NT2/D1 (cell line): ENCODE results near the gene LRRC4C.

Experiments
- DNase-seq: peaks from one replicate; pipeline ENCODE4 v3.0.0-alpha.2; 2011; ENCODE audit warnings: low read depth, low spot score
- H3K27me3 ChIP-seq: 2 replicates; pipeline ENCODE4 v1.6.0; 2011; ENCODE audit warnings: mild to moderate bottlenecking; ENCODE audit not compliant: insufficient read length, insufficient read depth
- H3K36me3 ChIP-seq: 2 replicates; pipeline ENCODE4 v1.6.1; 2011; ENCODE audit warnings: mild to moderate bottlenecking, low read length, mixed read lengths; ENCODE audit not compliant: insufficient read depth, insufficient read length
- H3K4me1 ChIP-seq: 2 replicates; pipeline ENCODE4 v1.5.1; 2011; ENCODE audit not compliant: insufficient read depth, insufficient read length
- H3K4me3 ChIP-seq: 2 replicates; pipeline ENCODE4 v1.5.1; 2011; ENCODE audit warnings: low read depth; ENCODE audit not compliant: insufficient read length
- H3K9ac ChIP-seq: 2 replicates; pipeline ENCODE4 v1.6.0; 2011; ENCODE audit warnings: low read depth; ENCODE audit not compliant: insufficient read length
- H3K9me3 ChIP-seq: 2 replicates; pipeline ENCODE4 v1.5.1; 2011; ENCODE audit warnings: mild to moderate bottlenecking, low read length; ENCODE audit not compliant: insufficient read depth
- SUZ12 ChIP-seq: IDR thresholded peaks from 2 replicates; pipeline ENCODE4 v1.6.1; 2011; ENCODE audit not compliant: insufficient read length, insufficient read depth; ENCODE audit errors: extremely low read depth
- YY1 ChIP-seq: IDR thresholded peaks from 2 replicates; pipeline ENCODE4 v1.6.1; 2011; ENCODE audit not compliant: insufficient read length, insufficient read depth
- ZNF274 ChIP-seq: IDR thresholded peaks from 2 replicates; pipeline ENCODE4 v1.6.1; 2011; ENCODE audit warnings: mild to moderate bottlenecking, low read depth, low read length

LRRC4C gene

GRCh38 chr11:41308286-41308685, 151.2 kb downstream of the LRRC4C start:
- TF ChIP-seq YY1 = no peak
- TF ChIP-seq ZNF274 = no peak
- no peak for TF ChIP-seq SUZ12
- Histone ChIP-seq H3K9ac (no peak overlapping the region), H3K4me1 (no peaks in the 10 kb centered on the region), H3K4me3 (no peak overlapping the region), H3K36me3 (no peaks in the 10 kb centered on the region), H3K27me3 (no peaks in the 10 kb centered on the region), H3K9me3 (0 out of 2 replicates have a peak, but pooled peaks cover 6% of the 10 kb centered on the region)
- DNase-seq = no peak

GRCh38 chr11:41307296-41308080, 152.0 kb downstream of the LRRC4C start:
- Histone ChIP-seq H3K36me3 (no peaks in the 10 kb centered on the region), H3K9me3 (0 out of 2 replicates have a peak, but pooled peaks cover 9% of the 10 kb centered on the region), H3K4me1 (no peaks in the 10 kb centered on the region), H3K9ac (no peak overlapping the region), H3K4me3 (no peak overlapping the region), H3K27me3 (no peaks in the 10 kb centered on the region)
- no peak for DNase-seq
- no peak for TF ChIP-seq SUZ12
- TF ChIP-seq ZNF274 = no peak
- TF ChIP-seq YY1 = no peak

GRCh38 chr11:41306431-41306830, 153.0 kb downstream of the LRRC4C start:
- Histone ChIP-seq H3K9ac (no peak overlapping the region), H3K4me1 (no peaks in the 10 kb centered on the region), H3K4me3 (no peak overlapping the region), H3K9me3 (0 out of 2 replicates have a peak, but pooled peaks cover 13% of the 10 kb centered on the region), H3K36me3 (no peaks in the 10 kb centered on the region), H3K27me3 (no peaks in the 10 kb centered on the region)
- TF ChIP-seq ZNF274 (no peak), YY1 (no peak), SUZ12 (no peak)
- no peak for DNase-seq

GRCh38 chr11:41301023-41301422, 158.4 kb downstream of the LRRC4C start:
- TF ChIP-seq YY1 (no peak), SUZ12 (no peak), ZNF274 (no peak)
- Histone ChIP-seq H3K27me3 (no peaks in the 10 kb centered on the region), H3K4me1 (no peaks in the 10 kb centered on the region), H3K36me3 (no peaks in the 10 kb centered on the region), H3K9ac (no peak overlapping the region), H3K4me3 (no peak overlapping the region), H3K9me3 (0 out of 2 replicates have a peak, but pooled peaks cover 9% of the 10 kb centered on the region)
- DNase-seq = no peak

GRCh38 chr11:41289408-41289807, 170.0 kb downstream of the LRRC4C start:
- no peak overlapping the region for H3K4me3 ChIP-seq
- no peak overlapping the region for H3K9ac ChIP-seq
- H3K9me3 ChIP-seq = no peaks in the 10 kb centered on the region
- no peaks in the 10 kb centered on the region for H3K36me3 ChIP-seq
- H3K27me3 ChIP-seq = no peaks in the 10 kb centered on the region
- no peak for TF ChIP-seq SUZ12
- TF ChIP-seq ZNF274 = no peak
- no peak for TF ChIP-seq YY1
- DNase-seq = no peak
- no peaks in the 10 kb centered on the region for H3K4me1 ChIP-seq

GRCh38 chr11:41286751-41287150, 172.7 kb downstream of the LRRC4C start:
- H3K9me3 ChIP-seq = no peaks in the 10 kb centered on the region
- H3K36me3 ChIP-seq = no peaks in the 10 kb centered on the region
- H3K4me3 ChIP-seq = no peak overlapping the region
- no peaks in the 10 kb centered on the region for H3K4me1 ChIP-seq
- H3K27me3 ChIP-seq = no peaks in the 10 kb centered on the region
- TF ChIP-seq SUZ12 (no peak), YY1 (no peak), ZNF274 (no peak)
- DNase-seq = no peak
- no peak overlapping the region for H3K9ac ChIP-seq

GRCh38 chr11:41284354-41284753, 175.1 kb downstream of the LRRC4C start:
- Histone ChIP-seq H3K9ac (no peak overlapping the region), H3K4me1 (no peaks in the 10 kb centered on the region)

More at GRCh38 chr11:41284354-41284753, 175.1 kb downstream of the LRRC4C start:
- Histone ChIP-seq H3K9me3 (no peaks in the 10 kb centered on the region), H3K36me3 (no peaks in the 10 kb centered on the region), H3K4me3 (no peak overlapping the region), H3K27me3 (no peaks in the 10 kb centered on the region)
- TF ChIP-seq YY1 (no peak), ZNF274 (no peak)
- DNase-seq = no peak
